ENCODE results near the gene QRFPR.

Gene QRFPR

DNA sequence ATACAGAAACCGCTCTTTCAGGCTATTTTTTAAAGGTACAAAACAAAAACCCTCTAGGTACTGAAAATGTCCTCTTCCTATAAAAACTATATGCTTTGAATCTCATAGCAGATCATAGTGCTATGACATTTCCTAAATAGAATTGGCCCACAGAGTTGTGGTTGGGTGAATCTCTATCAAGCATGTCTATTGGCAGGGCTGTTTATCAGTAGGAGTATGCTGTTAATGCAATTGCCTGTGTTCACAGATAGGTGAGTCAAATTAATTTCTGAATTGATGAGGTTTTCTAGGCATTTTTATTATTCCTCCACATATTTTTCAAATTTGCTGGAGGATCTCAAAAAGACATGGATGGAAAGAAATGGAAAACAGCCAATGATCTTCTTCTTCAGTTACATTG, 73.9 kb downstream of the QRFPR start:
- DNase-seq (ENCODE audit: low read depth) = no peak
- H3K4me3 ChIP-seq (ENCODE audit: control insufficient read depth, low read depth, low read length) = no peak overlapping the region
- TF ChIP-seq CTCF (conservative IDR thresholded peaks at IDR 0.05; ENCODE audit: control insufficient read depth, insufficient read depth, low read depth, low read length) = no peak

DNA sequence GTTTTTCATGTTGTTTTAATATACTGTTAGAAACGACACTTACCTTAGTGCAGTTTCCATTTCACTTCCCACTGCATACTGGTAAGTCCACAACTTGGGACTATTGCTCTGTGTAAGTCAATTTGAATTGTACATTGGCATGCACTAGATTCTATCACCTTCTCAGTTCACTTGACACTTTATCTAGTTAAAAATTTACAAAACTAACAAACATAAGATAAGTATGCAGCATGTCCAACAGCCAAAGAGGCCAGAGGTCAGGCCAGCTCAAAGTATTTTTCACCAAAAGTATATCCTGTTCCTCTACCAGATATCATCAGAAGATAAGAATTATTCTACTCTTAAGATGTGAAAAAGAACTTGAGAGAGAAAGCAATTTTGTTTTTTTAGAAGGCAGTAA, 75.9 kb downstream of the QRFPR start:
- TF ChIP-seq CTCF (conservative IDR thresholded peaks at IDR 0.05; ENCODE audit: control insufficient read depth, insufficient read depth, low read depth, low read length) = no peak
- no peak for DNase-seq (ENCODE audit: low read depth)
- H3K4me3 ChIP-seq (ENCODE audit: control insufficient read depth, low read depth, low read length) = no peak overlapping the region

DNA sequence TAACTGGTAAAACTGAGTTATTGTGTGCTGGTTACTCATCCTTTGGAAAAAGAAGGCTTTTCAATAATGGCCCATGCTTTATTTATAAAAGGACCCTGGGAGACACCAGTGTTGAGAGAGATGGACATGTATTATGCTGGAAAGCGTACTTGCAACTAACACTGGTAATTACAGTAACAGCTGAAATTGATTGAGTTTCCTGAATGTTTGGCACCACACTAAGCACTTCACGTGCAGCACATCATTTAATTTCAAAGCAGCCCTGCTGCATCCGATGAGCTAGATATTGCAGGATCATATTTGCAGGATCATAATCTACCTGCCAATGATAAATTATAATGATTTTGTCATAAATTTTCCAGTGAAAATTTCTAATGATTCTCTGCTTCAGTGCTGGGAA, 81.5 kb downstream of the QRFPR start:
- TF ChIP-seq CTCF (conservative IDR thresholded peaks at IDR 0.05; ENCODE audit: control insufficient read depth, insufficient read depth, low read depth, low read length) = no peak
- no peak for DNase-seq (ENCODE audit: low read depth)
- no peak overlapping the region for H3K4me3 ChIP-seq (ENCODE audit: control insufficient read depth, low read depth, low read length)

DNA sequence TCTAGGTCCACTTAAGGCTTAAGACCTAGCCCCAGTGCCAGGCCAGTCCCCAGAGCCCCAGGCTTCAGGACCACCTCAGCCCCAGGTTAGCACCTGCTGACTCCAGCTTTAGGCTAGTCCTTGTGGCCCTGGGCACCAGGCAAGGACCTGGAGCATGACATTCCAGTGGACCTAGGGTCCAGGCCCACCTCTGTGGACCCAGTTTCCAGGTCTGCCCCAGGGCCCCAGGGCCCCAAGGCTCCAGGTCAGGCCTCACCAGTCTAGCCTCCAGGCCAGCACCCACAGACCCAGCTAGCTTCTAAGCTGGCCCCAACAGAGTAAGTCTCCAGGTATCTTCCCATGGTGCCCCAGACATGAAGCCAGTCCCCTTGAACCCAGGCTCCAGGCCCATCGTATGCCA, 97.5 kb downstream of the QRFPR start:
- TF ChIP-seq CTCF (conservative IDR thresholded peaks at IDR 0.05; ENCODE audit: control insufficient read depth, insufficient read depth, low read depth, low read length) = no peak
- no peak for DNase-seq (ENCODE audit: low read depth)
- H3K4me3 ChIP-seq (ENCODE audit: control insufficient read depth, low read depth, low read length) = no peak overlapping the region

DNA sequence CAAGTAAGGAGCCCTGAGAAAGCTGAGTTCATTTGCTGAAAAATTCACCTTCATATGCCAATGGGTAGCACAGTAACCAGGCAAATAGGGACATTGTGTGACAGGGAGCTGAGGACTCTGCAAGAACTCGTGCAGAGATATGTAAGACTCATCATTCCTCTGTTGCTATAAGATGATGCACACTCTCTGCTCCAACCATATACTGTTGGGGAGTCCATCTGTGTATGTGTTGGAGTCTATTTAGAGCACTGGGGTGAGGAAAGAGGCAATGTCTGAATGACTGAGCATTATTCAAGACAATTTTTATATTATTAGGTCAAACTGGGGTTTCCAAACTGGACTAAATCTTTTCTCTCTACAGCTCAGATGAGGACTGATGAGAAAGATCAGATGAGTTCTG, 100.4 kb downstream of the QRFPR start:
- H3K4me3 ChIP-seq (ENCODE audit: control insufficient read depth, low read depth, low read length) = no peak overlapping the region
- TF ChIP-seq CTCF (conservative IDR thresholded peaks at IDR 0.05; ENCODE audit: control insufficient read depth, insufficient read depth, low read depth, low read length) = no peak
- no peak for DNase-seq (ENCODE audit: low read depth)

DNA sequence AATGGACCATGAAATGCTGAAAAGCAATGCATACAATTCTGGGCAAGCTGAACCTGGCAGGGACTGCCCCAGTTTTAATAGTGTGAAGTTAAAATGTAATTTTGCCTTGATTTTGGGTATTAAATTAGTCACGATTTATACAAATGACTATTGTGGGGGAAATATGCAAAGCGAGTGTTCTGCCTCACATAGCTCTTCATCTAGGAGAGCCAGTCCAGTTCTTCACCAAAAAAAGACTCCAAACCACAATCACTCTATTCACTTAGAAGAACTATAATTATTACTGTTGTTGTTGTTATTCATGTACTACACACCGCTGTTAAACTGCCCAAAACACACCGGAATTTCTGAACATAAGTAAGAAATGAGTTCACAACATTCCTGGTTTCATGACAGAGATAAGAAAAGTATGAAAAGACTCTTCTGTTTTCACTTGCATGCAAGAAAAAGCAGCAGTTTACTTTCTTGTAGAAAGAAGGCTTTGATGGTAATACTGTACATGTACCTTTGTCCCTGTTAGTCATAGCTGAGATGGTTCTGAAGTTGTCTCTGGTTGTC, 101.9 kb downstream of the QRFPR start:
- H3K4me3 ChIP-seq (ENCODE audit: control insufficient read depth, low read depth, low read length) = no peak overlapping the region
- DNase-seq (ENCODE audit: low read depth) = no peak
- no peak for TF ChIP-seq CTCF (conservative IDR thresholded peaks at IDR 0.05; ENCODE audit: control insufficient read depth, insufficient read depth, low read depth, low read length)
